H1 (cell line): ENCODE data around the gene ACER3. TPM values are rescaled to one million over a fixed set of nuclear protein-coding genes. Genes with fewer than 3 reads are reported as not detected.
A peak's percentile ranks its signal among the peaks of the same experiment; 100 is the strongest.

ENCODE experiments used
- BCL11A ChIP-seq, 2 experiments: IDR thresholded peaks; one replicate each; pipeline ENCODE4 v1.6.1; 2011; ENCODE audit warnings: low read depth in 2 of 2, low read length in 2 of 2, mild to moderate bottlenecking in 2 of 2
- CHD7 ChIP-seq: fragments of 300-600 bp; sonication (generic); IDR thresholded peaks from 2 replicates; pipeline ENCODE4 v1.7.1; 2012; ENCODE audit warnings: low read length, moderate library complexity, mild to moderate bottlenecking, inconsistent platforms; ENCODE audit not compliant: insufficient replicate concordance
- FOSL1 ChIP-seq: IDR thresholded peaks from 2 replicates; pipeline ENCODE4 v1.6.1; 2011; ENCODE audit warnings: mild to moderate bottlenecking, low read depth, low read length, moderate library complexity; ENCODE audit not compliant: insufficient read depth
- HDAC2 ChIP-seq, 2 experiments: fragments of 300-600 bp in 1 of 2; sonication (generic) in 1 of 2; IDR thresholded peaks; 2 replicates each; pipeline ENCODE4 v1.6.1; 2011 to 2012; ENCODE audit warnings: low read depth in 2 of 2, low read length in 2 of 2, mild to moderate bottlenecking in 2 of 2, moderate library complexity in 2 of 2, borderline replicate concordance in 1 of 2, inconsistent platforms in 1 of 2
- NRF1 ChIP-seq: IDR thresholded peaks from 2 replicates; pipeline ENCODE4 v1.6.1; 2011; ENCODE audit warnings: mild to moderate bottlenecking, low read depth, low read length, improper control_type of control experiment
- PHF8 ChIP-seq: fragments of 200-600 bp; sonication (generic); conservative IDR thresholded peaks from 2 replicates; pipeline ENCODE4 v1.7.1; 2012; ENCODE audit warnings: low read depth, mild to moderate bottlenecking, inconsistent platforms, low read length, moderate library complexity
- SAP30 ChIP-seq: fragments of 300-600 bp; sonication (generic); IDR thresholded peaks from 2 replicates; pipeline ENCODE4 v1.7.1; 2012; ENCODE audit warnings: low read length, moderate library complexity, mild to moderate bottlenecking, inconsistent platforms; ENCODE audit not compliant: insufficient read depth, insufficient replicate concordance
- polyA plus RNA-seq, 7 experiments: library from polyadenylated mRNA; depleted of rRNA in 3 of 7; stranded (reverse) in 5 of 7; unstranded in 2 of 7; fragments of >200 nt in 5 of 7; fragments of 200-250 nt in 2 of 7; gene quantifications; 1 replicate in 5 of 7; 2 replicates in 1 of 7; 4 replicates in 1 of 7; pipeline versions ENCODE4 v1.2.1 to v1.2.3, GENCODE V29; 2011 to 2013; ENCODE audit warnings: missing spikeins in 2 of 7, mixed read lengths in 2 of 7
- total RNA-seq: library from RNA; stranded (reverse); fragmentation: NEBNext Ultra II Directional; extraction: Animal tissue kit (Norgen Biotek cat#: 25700); gene quantifications from 2 replicates; pipeline ENCODE4 v1.2.1, GENCODE V29; 2021

Gene ACER3
- total and polyA plus RNA-seq, 2 of the 8 experiments (the other 6 are each of a cell fraction or from before 2014, with no cell fraction given), result 5.7 to 16.2 TPM

- TF ChIP-seq CHD7, result no peak
- TF ChIP-seq SAP30, result no peak
- TF ChIP-seq BCL11A (IDR thresholded peaks at IDR 0.05; ENCODE audit: low read depth in 2 of 2, low read length in 2 of 2), result no peak
- TF ChIP-seq FOSL1, result no peak
- no peak for TF ChIP-seq PHF8
- TF ChIP-seq HDAC2 (IDR thresholded peaks at IDR 0.05; ENCODE audit: borderline replicate concordance in 1 of 2, low read depth in 2 of 2, low read length in 2 of 2), result no peak
- TF ChIP-seq NRF1, result peak; percentile 30
These were observed 205.7 kb downstream of the ACER3 start, which contains the start of gene CAPN5 (continued) for GRCh38 chr11:77066229-77067042.
